Activated B cell treated with CpG ODN at 0.5 μM for 24 hours (primary cell): Measurements from ENCODE around the gene IL17C. TPM values are rescaled to one million over a fixed set of nuclear protein-coding genes. Genes with fewer than 3 reads are reported as not detected.

ENCODE experiments used
- ATAC-seq: fragments of 200-7000 bp; cut with Tn5 transposase; one replicate; pipeline ENCODE4 v1.10.0; 2021; ENCODE audit warnings: low read depth, mild to moderate bottlenecking, moderate library complexity
- CTCF ChIA-PET: fragments of 350-600 bp; sonication (Branson Sonifier 250); formaldehyde crosslinking; loops from one replicate; lab custom pipeline; 2021; ENCODE audit warnings: antibody characterized with exemption; lab: Charles Lee
- POLR2A ChIA-PET: fragments of 350-600 bp; sonication (Branson Sonifier 250); formaldehyde crosslinking; loops from one replicate; lab custom pipeline; 2021; ENCODE audit warnings: antibody characterized with exemption; lab: Charles Lee
- DNase-seq: peaks from one replicate; pipeline ENCODE4 v3.0.0; 2022
- H3K27ac Mint-ChIP-seq: one replicate; pipeline ENCODE4 v1.8.0; 2020; ENCODE audit warnings: mixed read lengths
- H3K27me3 Mint-ChIP-seq: one replicate; pipeline ENCODE4 v1.8.0; 2021; ENCODE audit warnings: mixed read lengths
- H3K36me3 Mint-ChIP-seq: one replicate; pipeline ENCODE4 v1.8.0; 2021; ENCODE audit warnings: low read depth, mixed read lengths
- H3K4me1 Mint-ChIP-seq: one replicate; pipeline ENCODE4 v1.8.0; 2021; ENCODE audit warnings: mixed read lengths
- H3K4me3 Mint-ChIP-seq: one replicate; pipeline ENCODE4 v1.8.0; 2020; ENCODE audit warnings: mild to moderate bottlenecking, mixed read lengths
- H3K9me3 Mint-ChIP-seq: one replicate; pipeline ENCODE4 v1.8.0; 2020; ENCODE audit warnings: mixed read lengths
- CTCF ChIP-seq: fragments of 200-600 bp; IDR thresholded peaks from one replicate; pipeline ENCODE4 v1.8.0; 2022; ENCODE audit warnings: antibody characterized with exemption, mild to moderate bottlenecking
- intact Hi-C: fragments of 100-400 bp; cut with micrococcal nuclease; formaldehyde crosslinking; loops from one replicate; pipeline ENCODE4 v1.15.1; 2024
- total RNA-seq: library from RNA; stranded (reverse); gene quantifications from 2 replicates; pipeline ENCODE4 v1.2.3, GENCODE V29; 2022

The IL17C gene
- total RNA-seq, 1 donor from 2014 or later, result 0.69 TPM

- ChIA-PET POLR2A (interaction anchor here (0.6 to 6.4 kb wide), 17 partner anchors 9 to 773 kb away, joined by 3 to 102 read pairs (median 6); partner anchors contain the start of genes APRT, CTU2, IL17C and MVD), CTCF (interaction anchor here (1.0 to 1.4 kb wide), 2 partner anchors 13 to 36 kb away, joined by 3 to 5 read pairs; no protein-coding TSS in a partner anchor)
Measured at GRCh38 chr16:88649195-88649923, 11.0 kb downstream of the IL17C start.

GRCh38 chr16:88649924-88650748, 11.8 kb downstream of the IL17C start:
- CTCF ChIA-PET, result interaction anchor here (1.4 kb wide), 1 partner anchor 35 kb away, joined by 5 read pairs; no protein-coding TSS in a partner anchor
- Mint-ChIP-seq H3K36me3 (peaks cover 44% of the 10 kb centered on the region), H3K27me3 (no peaks in the 10 kb centered on the region), H3K4me3 (peak overlapping the region; percentile 93), H3K9me3 (no peaks in the 10 kb centered on the region), H3K4me1 (peaks cover 57% of the 10 kb centered on the region), H3K27ac (peak overlapping the region; percentile 92)
- DNase-seq (peak; percentile 66), ATAC-seq (peak; percentile 6)
- intact Hi-C loops, result loop anchor here (2.0 to 5.0 kb wide), 4 partner anchors 153 to 699 kb away; partner anchors contain the start of genes BANP, CDT1, GALNS and TRAPPC2L
- POLR2A ChIA-PET, result interaction anchor here (0.9 to 6.4 kb wide), 14 partner anchors 8 to 162 kb away, joined by 3 to 102 read pairs (median 6); partner anchors contain the start of genes APRT, IL17C, MVD and ZC3H18
- no peak for TF ChIP-seq CTCF

More at GRCh38 chr16:88649195-88649923, 11.0 kb downstream of the IL17C start:
- no peak for TF ChIP-seq CTCF
- H3K4me1 Mint-ChIP-seq, result peaks cover 65% of the 10 kb centered on the region
- ATAC-seq (no peak), DNase-seq (no peak)
- H3K27me3 Mint-ChIP-seq, result no peaks in the 10 kb centered on the region
- H3K9me3 Mint-ChIP-seq, result no peaks in the 10 kb centered on the region
- H3K36me3 Mint-ChIP-seq, result peaks cover 44% of the 10 kb centered on the region
- H3K4me3 Mint-ChIP-seq, result peak overlapping the region; percentile 93
- intact Hi-C loops, result no loop called here
- H3K27ac Mint-ChIP-seq, result peak overlapping the region; percentile 92

- Mint-ChIP-seq H3K4me1 (peaks cover 50% of the 10 kb centered on the region), H3K27me3 (no peaks in the 10 kb centered on the region), H3K4me3 (peak within 1 kb of the TSS; percentile 93), H3K27ac (peak within 1 kb of the TSS; percentile 93), H3K9me3 (no peaks in the 10 kb centered on the region), H3K36me3 (peaks cover 41% of the 10 kb centered on the region)
- ChIA-PET POLR2A (interaction anchor here (0.6 to 6.4 kb wide), 16 partner anchors 9 to 206 kb away, joined by 3 to 102 read pairs (median 5); partner anchors contain the start of genes GALNS, IL17C, MVD and TRAPPC2L), CTCF (no interaction called here)
- no peak for TF ChIP-seq CTCF
- ATAC-seq (peak; percentile 81), DNase-seq (no peak)
- intact Hi-C loops, result loop anchor here (1.0 to 5.0 kb wide), 15 partner anchors 11 to 700 kb away; partner anchors contain the start of genes BANP, CDT1, CTU2 and GALNS
Measured at GRCh38 chr16:88650749-88651275, 12.4 kb downstream of the IL17C start, which contains the start of gene CYBA. CYBA (minus strand) TSS chr16:88651053; CDS start chr16:88651013, 40 bp downstream.

- Mint-ChIP-seq H3K9me3 (no peaks in the 10 kb centered on the region), H3K4me1 (peaks cover 44% of the 10 kb centered on the region), H3K4me3 (peak overlapping the region; percentile 93), H3K27me3 (no peaks in the 10 kb centered on the region), H3K27ac (peak overlapping the region; percentile 93), H3K36me3 (peaks cover 39% of the 10 kb centered on the region)
- ATAC-seq (peak; percentile 85), DNase-seq (peak; percentile 93)
- TF ChIP-seq CTCF, result no peak
- ChIA-PET CTCF (interaction anchor here (0.8 to 1.2 kb wide), 2 partner anchors 18 to 57 kb away, joined by 3 read pairs; no protein-coding TSS in a partner anchor), POLR2A (interaction anchor here (0.6 to 6.4 kb wide), 13 partner anchors 9 to 205 kb away, joined by 3 to 102 read pairs (median 5); partner anchors contain the start of genes GALNS, IL17C, MVD and TRAPPC2L)
- intact Hi-C loops, result loop anchor here (1.0 to 5.0 kb wide), 15 partner anchors 11 to 701 kb away; partner anchors contain the start of genes BANP, CDT1, CTU2 and GALNS
Measured at GRCh38 chr16:88651276-88651988, 13.1 kb downstream of the IL17C start.
